ENCODE results near the gene ABCA4.

DNA sequence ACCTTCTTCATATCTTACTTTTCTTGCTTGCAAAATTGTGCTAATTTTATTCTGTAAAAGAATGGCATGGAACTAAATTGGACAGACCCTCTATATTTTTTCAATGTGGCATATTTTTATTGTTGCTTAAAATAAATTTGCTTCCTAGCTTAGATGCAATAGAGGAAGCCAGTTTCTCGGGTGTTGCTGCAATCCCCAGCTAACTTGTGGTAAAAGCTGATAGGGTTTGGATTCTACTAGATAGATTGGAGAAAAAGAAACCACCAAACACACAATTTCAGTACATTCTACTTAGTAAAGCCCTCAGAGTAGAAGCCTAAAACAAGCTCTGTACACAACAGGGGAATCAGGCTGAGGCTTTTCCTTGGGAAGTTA, 162.2 kb downstream of the ABCA4 start:
- TF ChIP-seq EZH2phosphoT487 (IDR thresholded peaks at IDR 0.05; ENCODE audit: borderline replicate concordance, low read length): no peak
- TF ChIP-seq, protein P1, sequence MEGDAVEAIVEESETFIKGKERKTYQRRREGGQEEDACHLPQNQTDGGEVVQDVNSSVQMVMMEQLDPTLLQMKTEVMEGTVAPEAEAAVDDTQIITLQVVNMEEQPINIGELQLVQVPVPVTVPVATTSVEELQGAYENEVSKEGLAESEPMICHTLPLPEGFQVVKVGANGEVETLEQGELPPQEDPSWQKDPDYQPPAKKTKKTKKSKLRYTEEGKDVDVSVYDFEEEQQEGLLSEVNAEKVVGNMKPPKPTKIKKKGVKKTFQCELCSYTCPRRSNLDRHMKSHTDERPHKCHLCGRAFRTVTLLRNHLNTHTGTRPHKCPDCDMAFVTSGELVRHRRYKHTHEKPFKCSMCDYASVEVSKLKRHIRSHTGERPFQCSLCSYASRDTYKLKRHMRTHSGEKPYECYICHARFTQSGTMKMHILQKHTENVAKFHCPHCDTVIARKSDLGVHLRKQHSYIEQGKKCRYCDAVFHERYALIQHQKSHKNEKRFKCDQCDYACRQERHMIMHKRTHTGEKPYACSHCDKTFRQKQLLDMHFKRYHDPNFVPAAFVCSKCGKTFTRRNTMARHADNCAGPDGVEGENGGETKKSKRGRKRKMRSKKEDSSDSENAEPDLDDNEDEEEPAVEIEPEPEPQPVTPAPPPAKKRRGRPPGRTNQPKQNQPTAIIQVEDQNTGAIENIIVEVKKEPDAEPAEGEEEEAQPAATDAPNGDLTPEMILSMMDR (conservative IDR thresholded peaks at IDR 0.05; ENCODE audit: low read depth, low read length): no peak
